Stimulated activated CD8-positive, alpha-beta memory T cell treated with anti-CD3 and anti-CD28 coated beads, Interleukin-12 subunit alpha, Interleukin-12 subunit beta, amount 100 ng/mL, for 1 hour (primary cell): Measurements from ENCODE around the gene RFX4.
"Not testable (repeated sequence)": the region's sequence is repeated elsewhere in the genome, so short reads cannot be mapped to it uniquely, and the experiment has no call there.

Experiments used
- DNase-seq: peaks from one replicate; pipeline ENCODE4 v3.0.0-alpha.2; 2020; ENCODE audit warnings: low read depth

The RFX4 gene

GRCh38 chr12:106594447-106594846, 11.6 kb downstream of the RFX4 start:
- no peak for DNase-seq

DNA sequence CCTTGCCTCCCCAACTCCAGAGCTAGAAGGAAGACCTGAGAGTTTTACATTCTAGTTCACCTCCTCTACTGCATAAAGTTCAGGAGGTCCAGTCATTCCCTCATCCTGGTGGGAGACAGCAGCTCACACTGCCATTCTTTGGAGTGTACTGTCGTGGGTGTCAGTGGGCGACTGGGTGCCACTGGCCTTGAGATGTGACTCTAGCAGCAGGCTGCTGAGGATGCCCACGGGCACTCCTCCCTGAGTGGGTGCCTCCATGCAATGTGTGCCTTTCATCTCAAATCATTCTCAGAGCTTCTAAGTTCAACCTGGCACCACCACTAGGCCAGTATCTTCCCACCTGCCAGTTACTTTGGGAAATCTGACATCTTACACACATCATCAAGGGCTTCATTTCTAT, 12.5 kb downstream of the RFX4 start:
- no peak for DNase-seq

DNA sequence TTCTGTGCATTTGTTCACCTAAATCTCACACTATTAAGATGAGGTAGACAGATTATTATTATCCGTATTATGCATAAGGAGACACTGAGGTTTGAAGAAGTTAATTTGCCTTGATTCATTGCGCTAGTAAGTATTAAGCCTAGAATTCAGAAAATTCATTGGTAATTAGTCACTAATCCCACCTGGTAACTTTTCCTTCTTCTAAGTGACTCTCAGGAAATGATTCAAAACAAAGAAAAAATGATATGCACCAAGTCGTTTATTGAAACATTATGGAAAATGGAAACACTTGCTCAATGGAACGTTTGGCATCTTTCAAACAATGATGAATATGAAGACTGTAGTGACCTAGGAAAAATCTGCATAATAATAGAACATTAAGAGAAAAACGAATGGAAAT, 15.2 kb downstream of the RFX4 start:
- no peak for DNase-seq

DNA sequence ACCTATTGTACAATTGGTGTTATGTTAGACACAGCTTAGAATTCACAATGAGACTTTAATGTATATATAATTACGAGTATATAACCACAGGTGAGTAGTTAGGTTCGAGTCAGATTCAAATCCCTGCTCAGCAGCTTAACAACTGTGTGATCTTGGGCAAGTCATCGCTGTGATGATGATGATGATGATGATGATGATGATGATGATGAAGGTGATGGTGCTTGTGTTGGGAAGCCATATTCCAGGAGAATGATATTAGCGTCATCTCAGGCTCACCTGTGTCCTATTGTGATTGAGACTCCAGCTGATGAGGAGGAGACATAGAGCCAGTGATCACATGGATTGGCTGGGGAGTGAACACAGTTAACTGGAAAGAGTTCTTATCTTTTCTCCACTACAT, 16.5 kb downstream of the RFX4 start:
- no peak for DNase-seq

- DNase-seq = no peak
These were observed 17.7 kb downstream of the RFX4 start for GRCh38 chr12:106600503-106600902.

GRCh38 chr12:106601031-106601430, 18.2 kb downstream of the RFX4 start:
- DNase-seq = no peak

DNA sequence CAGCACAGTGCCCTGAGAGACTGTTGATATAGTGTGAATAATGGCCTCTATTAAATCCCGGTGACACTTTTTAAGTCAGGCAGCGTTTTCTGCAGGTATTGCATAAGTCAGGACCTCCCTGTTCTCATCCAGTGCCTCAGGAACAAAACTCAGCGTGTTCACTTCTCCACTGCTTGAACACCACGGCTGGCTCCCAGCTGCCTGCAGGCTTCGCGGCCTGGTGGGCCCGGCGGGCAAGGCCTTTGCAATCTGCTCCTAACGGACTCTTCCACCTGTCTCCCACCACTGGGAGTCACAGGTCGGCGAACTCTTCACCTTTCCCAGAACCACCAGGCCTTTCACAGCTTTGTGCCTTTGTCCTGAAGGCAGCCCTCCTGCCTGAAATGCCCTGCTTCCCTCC, 18.7 kb downstream of the RFX4 start:
- DNase-seq = no peak

DNA sequence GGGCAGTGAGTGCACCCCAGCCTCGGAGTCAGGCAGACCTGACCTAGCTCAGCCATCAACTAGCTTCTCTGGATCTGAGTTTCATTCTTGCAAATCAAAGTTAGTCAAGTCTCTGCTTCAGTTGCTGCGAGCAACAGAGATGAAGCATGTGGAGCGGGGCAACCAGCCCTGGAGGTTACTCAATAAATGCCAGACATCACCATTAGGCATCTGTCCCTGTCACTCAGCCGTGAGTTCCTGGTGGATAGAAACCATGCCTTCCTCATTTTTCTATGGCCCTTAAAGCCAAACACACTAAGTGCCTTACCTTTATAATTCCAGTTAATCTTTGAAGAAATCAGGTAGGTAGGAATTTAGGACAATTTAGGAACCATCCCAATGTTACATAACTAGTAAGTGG, 19.3 kb downstream of the RFX4 start:
- no peak for DNase-seq

GRCh38 chr12:106605254-106605653, 22.4 kb downstream of the RFX4 start:
- no peak for DNase-seq

DNA sequence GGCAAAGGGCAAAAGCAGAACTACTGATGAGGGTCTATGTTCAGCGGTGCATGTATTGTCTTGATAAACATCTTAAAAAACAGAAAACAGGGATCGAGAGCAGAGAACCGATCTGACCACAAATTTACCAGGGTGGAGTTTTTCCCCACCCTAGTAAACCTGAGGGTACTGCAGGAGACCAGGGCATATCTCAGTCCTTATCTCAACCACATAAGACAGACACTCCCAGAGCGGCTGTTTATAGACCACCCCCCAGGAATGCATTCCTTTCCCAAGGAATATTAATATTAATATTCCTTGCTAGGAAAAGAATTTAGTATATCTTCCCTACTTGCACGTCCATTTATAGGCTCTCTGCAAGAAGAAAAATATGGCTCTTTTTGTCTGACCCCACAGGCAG, 37.8 kb downstream of the RFX4 start:
- not testable (repeated sequence) for DNase-seq

- no peak for DNase-seq
These were observed 43.2 kb downstream of the RFX4 start for GRCh38 chr12:106625976-106626375.

- DNase-seq = no peak
These were observed 47.2 kb downstream of the RFX4 start for GRCh38 chr12:106629797-106630659.

DNA sequence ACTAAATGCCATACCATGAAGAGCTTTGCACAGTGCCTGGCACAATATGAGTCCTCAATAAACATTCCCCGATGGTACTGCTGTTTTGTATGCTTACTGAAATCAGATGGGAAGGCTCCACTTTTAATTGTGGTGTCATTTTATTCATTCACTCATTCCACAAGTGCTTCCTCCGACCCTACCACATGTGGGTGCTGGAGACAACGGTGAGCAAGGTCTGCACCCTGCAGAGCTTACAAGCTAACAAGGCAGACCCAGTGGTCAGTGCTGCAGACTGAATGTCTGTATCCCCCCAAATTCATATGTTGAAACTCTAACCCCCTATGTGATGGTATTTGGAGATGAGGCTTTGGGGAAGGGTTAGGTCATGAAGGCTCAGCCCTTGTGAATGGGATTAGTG, 48.3 kb downstream of the RFX4 start:
- no peak for DNase-seq

DNA sequence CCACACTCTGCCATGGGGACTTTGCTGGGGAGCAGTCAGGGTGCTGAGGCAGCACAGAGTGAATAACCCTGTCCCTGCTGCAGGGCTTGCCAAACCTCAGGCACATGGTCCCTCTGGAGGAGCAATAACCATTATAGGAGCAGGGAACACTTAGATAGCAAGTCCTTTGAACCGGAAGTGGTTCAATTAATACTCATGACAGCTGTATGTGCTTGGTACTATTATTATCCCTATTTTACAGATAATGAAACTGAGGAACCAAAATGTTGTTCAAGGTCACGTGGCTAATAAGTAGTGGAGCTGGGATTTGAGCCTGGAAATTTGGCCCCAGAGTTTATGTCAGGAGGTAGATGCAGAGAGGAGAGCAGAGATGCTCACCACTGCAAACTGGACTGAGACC, 49.0 kb downstream of the RFX4 start:
- no peak for DNase-seq

- DNase-seq = no peak
These were observed 50.1 kb downstream of the RFX4 start for GRCh38 chr12:106632797-106633450.

DNA sequence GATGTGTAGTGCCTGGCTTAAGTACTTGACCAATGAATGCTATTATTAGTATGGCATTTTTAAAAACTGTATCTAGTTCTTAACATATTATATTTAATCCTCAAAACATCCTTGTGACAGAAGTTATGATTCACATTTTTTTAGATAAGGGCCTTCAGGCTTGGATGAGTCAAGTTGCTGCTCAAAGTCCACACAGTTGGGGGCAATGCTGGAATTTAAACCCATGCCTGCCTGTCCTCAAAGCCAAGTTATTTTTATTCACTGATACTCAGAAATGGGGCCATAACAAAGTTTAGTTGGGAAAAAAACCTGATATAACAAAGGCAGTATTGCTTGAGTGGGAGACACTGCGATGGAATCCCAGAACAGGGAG, 50.6 kb downstream of the RFX4 start:
- DNase-seq = no peak

DNA sequence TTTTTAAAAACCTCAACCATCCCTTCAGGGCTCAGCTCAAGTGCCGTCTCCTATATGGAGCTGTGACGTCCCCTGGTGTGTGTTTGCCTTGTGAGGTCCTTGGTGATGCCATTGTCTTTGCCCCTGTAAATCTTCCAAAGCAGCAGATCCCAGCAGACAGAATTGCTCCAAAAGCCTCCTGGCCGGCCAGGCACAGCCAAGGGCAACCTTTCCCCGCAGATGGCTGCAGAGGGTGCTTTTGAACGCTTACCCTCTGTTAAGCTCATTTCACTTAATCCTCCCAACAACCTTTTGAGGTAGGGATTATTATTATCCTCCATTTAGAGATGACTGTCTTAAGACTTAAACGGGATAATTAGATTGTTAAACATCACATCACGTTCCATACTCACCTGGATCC, 51.4 kb downstream of the RFX4 start:
- no peak for DNase-seq

- DNase-seq = no peak
These were observed 60.2 kb downstream of the RFX4 start for GRCh38 chr12:106643000-106643399.

DNA sequence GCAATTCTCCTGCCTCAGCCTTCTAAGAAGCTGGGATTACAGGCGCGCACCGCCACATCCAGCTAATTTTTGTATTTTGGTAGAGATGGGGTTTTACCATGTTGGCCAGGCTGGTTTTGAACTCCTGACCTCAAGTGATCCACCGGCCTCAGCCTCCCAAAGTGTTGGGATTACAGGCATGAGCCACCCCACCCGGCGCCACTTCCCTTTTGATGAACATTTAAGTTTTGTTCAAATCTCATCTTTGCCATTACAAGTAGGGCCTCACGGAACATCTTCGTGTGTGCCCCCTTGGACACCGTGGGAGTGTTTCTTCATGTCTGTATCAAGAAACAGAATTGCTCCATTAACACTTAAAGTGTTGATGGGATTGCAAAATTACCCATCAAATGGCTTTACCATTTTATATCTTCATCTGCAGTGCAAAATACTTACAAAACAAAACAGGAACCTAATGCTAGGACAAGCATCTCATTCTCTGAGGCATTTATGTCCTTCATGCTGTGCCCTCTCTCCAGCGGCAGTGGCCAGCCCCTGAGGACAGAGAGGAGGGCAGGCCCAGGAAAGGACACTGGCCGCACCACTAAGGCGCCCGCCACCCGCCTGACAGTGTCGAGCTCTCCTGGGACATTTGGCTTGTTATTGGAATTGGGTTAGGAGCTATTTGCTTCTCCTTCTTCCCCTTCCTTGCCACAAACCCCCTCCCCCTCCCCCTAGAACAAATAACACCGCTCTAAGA, 61.7 kb downstream of the RFX4 start:
- DNase-seq = no peak

DNA sequence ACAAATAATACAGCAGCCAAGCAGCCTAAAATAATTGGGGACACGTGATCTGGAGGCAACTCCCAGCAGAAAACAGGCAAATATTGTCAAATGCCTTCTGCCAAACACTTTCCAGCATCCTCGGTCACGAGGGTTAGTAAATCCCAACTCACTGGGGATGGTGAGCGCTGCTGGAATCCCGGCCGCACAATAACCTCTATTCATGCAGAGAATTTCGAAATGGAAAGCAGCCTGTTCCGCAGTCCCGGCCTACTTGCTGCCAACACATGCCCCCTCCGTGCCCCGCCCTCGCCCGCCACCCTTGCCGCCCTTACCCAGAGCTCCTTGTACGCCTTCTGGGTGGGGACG, 62.2 kb downstream of the RFX4 start:
- no peak for DNase-seq

GRCh38 chr12:106645465-106646330, 62.9 kb downstream of the RFX4 start:
- DNase-seq = no peak

- no peak for DNase-seq
These were observed 63.7 kb downstream of the RFX4 start for GRCh38 chr12:106646472-106646871.
